ENCODE measurements around the gene OMP. TPM values are rescaled to one million over a fixed set of nuclear protein-coding genes. Genes with fewer than 3 reads are reported as not detected.

Gene OMP
- total and polyA plus RNA-seq, 9 donors = 0.55 to 1.8 (median 1.6) TPM; not detected in 4

DNA sequence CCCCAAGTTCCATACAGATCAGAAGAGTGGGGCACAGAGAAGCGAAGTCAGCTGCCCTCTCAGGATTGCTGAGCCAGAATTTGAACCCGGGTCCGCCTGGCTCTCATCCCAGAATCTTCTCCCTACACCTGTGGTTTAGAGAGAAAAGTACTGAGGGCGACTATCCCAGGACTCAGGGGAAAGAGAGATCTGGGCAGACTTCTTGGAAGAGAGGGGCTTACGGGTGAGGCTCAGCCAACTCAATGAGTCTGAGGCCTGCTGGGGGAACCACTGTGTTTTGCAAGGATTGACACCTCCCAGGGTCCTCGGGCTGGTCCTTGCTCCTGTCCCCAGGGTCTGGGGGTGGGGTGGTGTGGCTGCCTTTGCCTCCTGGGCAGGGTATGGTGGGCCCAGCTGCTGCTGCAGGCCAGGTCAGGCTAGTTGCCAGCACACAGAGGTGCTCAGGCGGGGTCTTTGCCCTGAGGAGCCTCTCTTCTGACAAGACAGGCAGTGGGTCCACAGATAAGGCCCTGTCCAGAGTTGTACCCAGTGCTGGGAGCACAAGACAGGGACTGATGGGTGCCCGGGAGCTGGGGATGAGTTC is 34.7 kb upstream of the OMP start:
- Histone ChIP-seq H3K4me3 (peak overlapping the region; percentile 78), H3K4me1 (ENCODE audit: insufficient read depth) (peaks cover 12% of the 10 kb centered on the region), H3K9me3 (no peaks in the 10 kb centered on the region), H3K27me3 (no peaks in the 10 kb centered on the region), H3K36me3 (no peaks in the 10 kb centered on the region), H3K27ac (no peak overlapping the region)
- TF ChIP-seq, protein P1, sequence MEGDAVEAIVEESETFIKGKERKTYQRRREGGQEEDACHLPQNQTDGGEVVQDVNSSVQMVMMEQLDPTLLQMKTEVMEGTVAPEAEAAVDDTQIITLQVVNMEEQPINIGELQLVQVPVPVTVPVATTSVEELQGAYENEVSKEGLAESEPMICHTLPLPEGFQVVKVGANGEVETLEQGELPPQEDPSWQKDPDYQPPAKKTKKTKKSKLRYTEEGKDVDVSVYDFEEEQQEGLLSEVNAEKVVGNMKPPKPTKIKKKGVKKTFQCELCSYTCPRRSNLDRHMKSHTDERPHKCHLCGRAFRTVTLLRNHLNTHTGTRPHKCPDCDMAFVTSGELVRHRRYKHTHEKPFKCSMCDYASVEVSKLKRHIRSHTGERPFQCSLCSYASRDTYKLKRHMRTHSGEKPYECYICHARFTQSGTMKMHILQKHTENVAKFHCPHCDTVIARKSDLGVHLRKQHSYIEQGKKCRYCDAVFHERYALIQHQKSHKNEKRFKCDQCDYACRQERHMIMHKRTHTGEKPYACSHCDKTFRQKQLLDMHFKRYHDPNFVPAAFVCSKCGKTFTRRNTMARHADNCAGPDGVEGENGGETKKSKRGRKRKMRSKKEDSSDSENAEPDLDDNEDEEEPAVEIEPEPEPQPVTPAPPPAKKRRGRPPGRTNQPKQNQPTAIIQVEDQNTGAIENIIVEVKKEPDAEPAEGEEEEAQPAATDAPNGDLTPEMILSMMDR (IDR thresholded peaks at IDR 0.05) = no peak
- no peak for TF ChIP-seq POLR2A (IDR thresholded peaks at IDR 0.05)
- no peak for TF ChIP-seq EP300 (IDR thresholded peaks at IDR 0.05)
- 61 to 71% (median 66%) methylated on average over 8 of the region's 8 CpGs for WGBS, 3 donors
- DNase-seq = peak in 3 of 5 donors; percentile 24 to 43 (median 41)
- intact Hi-C loops (cut with DNase I) = no loop called here

DNA sequence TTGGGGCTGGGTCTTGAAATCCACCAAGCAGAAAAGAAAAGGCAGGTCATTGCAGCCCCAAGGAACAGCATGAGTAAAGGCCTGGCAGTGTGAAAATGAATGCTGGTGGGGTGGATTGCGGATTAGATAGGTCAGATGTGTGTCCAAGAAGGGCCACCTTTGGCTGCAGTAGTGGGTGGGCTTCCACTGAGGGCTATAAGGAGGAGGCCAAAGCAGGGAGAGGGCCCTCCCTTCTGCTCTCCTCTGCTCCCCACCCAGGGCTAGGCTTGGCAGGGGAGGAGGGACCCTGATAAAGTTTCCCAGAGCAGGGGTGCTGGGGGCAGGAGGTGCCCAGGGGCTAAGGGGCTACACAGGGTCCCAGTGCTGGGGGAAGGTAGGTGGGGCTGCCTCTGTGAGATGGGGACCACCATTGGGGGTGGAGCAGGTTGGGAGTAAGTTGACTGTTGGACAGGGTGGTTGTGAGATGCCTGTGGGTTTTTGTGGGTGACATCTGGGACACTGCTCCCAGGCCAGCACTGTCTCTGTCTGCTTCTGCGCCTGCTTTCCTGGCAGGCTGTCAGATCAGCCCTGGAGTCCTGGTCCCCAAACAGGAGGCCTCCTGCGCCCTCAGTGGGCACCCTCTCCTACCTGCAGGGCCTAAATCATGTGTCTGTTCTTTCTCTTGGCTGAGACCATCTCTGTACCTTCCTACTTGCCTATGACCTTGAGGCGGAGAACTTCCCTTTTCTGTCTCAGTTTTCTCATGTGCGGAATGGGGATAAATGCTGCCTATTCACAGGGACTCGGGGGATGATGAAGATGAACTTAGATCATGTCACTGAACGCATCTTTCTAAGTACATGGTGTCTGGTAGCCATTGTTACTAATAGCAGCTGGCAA is 33.9 kb upstream of the OMP start:
- Histone ChIP-seq H3K4me1 (ENCODE audit: insufficient read depth) (peaks cover 18% of the 10 kb centered on the region), H3K4me3 (no peak overlapping the region), H3K27ac (no peak overlapping the region), H3K9me3 (no peaks in the 10 kb centered on the region), H3K36me3 (no peaks in the 10 kb centered on the region), H3K27me3 (no peaks in the 10 kb centered on the region)
- intact Hi-C loops (cut with DNase I) = no loop called here
- TF ChIP-seq, protein P1 (IDR thresholded peaks at IDR 0.05) = no peak
- no peak for TF ChIP-seq POLR2A (IDR thresholded peaks at IDR 0.05)
- no peak for TF ChIP-seq EP300 (IDR thresholded peaks at IDR 0.05)
- peak in 4 of 5 donors; percentile 16 to 37 (median 30) for DNase-seq
- WGBS, 3 donors = 79 to 87% (median 81%) methylated on average over 7 of the region's 7 CpGs

DNA sequence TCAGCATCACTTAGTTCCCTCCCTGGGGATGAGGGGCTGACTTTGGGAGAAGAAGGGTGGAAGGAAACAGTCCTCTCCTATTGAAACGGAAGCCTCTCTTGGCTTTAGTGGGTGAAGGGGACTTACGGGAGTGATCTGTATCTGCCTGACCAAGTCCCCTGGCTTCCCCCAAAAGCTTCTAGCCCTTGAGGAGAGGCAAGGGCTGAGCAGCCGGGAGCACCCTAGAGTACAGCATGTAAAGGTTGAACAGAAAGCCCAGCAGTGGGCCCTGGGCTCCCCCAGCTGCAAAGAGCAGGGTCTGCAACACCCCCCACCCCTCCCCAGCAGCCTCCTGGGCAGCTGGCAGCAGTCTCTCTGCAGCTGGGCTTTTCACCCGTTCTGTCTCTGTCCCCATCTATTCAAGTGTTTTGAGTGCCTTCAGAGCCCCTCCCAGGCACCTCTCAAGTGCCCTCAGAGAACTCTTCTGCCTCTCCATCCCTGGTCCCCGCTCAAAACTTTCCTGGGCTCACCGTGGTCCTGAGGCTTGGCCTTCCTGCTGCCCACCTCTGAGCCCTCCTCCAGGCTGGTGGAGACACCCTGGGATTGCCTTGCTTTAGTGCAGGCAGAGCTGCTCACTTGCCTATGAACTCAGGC is 33.2 kb upstream of the OMP start:
- Histone ChIP-seq H3K4me1 (ENCODE audit: insufficient read depth) (peaks cover 24% of the 10 kb centered on the region), H3K9me3 (no peaks in the 10 kb centered on the region), H3K27me3 (no peaks in the 10 kb centered on the region), H3K36me3 (no peaks in the 10 kb centered on the region), H3K27ac (no peak overlapping the region), H3K4me3 (no peak overlapping the region)
- WGBS, 3 donors = 71 to 80% (median 75%) methylated on average over 6 of the region's 6 CpGs
- peak in 2 of 5 donors; percentile 7 to 14 for DNase-seq
- TF ChIP-seq, protein P1 (IDR thresholded peaks at IDR 0.05) = no peak
- no peak for TF ChIP-seq POLR2A (IDR thresholded peaks at IDR 0.05)
- TF ChIP-seq EP300 (IDR thresholded peaks at IDR 0.05) = no peak
- intact Hi-C loops (cut with DNase I) = no loop called here

DNA sequence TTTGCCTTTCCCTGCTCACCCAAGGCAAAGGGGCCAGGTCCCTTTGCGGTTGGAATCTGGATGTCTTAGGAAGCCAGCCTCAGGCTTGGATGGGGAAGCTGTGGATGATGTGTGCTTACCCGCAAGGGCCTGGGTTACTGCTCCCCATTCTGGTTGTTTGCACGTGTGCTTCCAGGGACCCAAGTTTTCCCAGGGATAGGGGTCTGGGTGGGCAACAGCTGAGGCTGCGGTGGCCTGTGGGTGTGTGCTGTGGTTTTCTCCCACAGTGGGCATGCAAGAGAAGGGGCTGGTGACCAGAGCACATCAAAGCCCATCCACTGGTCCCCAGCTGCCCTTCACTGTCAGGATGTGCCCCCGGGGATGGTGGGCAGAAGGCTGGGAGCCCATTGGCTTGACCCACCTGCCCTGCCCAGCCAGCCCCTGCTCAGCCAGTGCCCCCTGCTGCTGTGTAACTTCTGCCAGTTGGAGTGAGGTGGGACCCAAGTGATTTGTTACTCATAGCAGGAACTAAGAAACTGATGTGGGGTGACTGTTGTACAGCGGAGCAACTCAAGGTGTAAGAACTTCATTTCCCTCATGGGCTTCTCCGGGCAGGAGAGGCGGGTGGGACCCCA is 32.6 kb upstream of the OMP start:
- Histone ChIP-seq H3K27me3 (no peaks in the 10 kb centered on the region), H3K4me1 (ENCODE audit: insufficient read depth) (peaks cover 29% of the 10 kb centered on the region), H3K36me3 (no peaks in the 10 kb centered on the region), H3K4me3 (no peak overlapping the region), H3K27ac (no peak overlapping the region), H3K9me3 (no peaks in the 10 kb centered on the region)
- TF ChIP-seq EP300 (IDR thresholded peaks at IDR 0.05) = no peak
- TF ChIP-seq, protein P1 (IDR thresholded peaks at IDR 0.05) = no peak
- no peak for TF ChIP-seq POLR2A (IDR thresholded peaks at IDR 0.05)
- peak in 2 of 5 donors; percentile 12 to 20 for DNase-seq
- 90 to 93% (median 93%) methylated on average over 8 of the region's 8 CpGs for WGBS, 3 donors
- intact Hi-C loops (cut with DNase I) = no loop called here
